NCI-H460 (cell line): ENCODE data around the gene UBE2L3. TPM values are rescaled to one million over a fixed set of nuclear protein-coding genes. Genes with fewer than 3 reads are reported as not detected.
"Not testable (repeated sequence)": the region's sequence is repeated elsewhere in the genome, so short reads cannot be mapped to it uniquely, and the experiment has no call there.

Experiments used
- DNase-seq: peaks from one replicate; pipeline ENCODE4 v3.0.0-alpha.2; 2016; ENCODE audit warnings: low read depth; ENCODE audit errors: extremely low read depth
- polyA plus RNA-seq: library from polyadenylated mRNA; depleted of rRNA; stranded (reverse); fragments of >200 nt; gene quantifications from 2 replicates; pipeline ENCODE4 v1.2.3, GENCODE V29; 2014; cell fraction: nucleus; rRNA removed
- total RNA-seq: library from RNA; depleted of rRNA; stranded (reverse); fragments of >200 nt; shearing (Covaris generic); gene quantifications from 2 replicates; pipeline ENCODE4 v1.2.3, GENCODE V29; 2014; rRNA removed

The UBE2L3 gene
- total RNA-seq, result 62.5 and 62.8 TPM in 2 replicates
- 14.8 and 17.4 TPM in 2 replicates for polyA plus RNA-seq

DNA sequence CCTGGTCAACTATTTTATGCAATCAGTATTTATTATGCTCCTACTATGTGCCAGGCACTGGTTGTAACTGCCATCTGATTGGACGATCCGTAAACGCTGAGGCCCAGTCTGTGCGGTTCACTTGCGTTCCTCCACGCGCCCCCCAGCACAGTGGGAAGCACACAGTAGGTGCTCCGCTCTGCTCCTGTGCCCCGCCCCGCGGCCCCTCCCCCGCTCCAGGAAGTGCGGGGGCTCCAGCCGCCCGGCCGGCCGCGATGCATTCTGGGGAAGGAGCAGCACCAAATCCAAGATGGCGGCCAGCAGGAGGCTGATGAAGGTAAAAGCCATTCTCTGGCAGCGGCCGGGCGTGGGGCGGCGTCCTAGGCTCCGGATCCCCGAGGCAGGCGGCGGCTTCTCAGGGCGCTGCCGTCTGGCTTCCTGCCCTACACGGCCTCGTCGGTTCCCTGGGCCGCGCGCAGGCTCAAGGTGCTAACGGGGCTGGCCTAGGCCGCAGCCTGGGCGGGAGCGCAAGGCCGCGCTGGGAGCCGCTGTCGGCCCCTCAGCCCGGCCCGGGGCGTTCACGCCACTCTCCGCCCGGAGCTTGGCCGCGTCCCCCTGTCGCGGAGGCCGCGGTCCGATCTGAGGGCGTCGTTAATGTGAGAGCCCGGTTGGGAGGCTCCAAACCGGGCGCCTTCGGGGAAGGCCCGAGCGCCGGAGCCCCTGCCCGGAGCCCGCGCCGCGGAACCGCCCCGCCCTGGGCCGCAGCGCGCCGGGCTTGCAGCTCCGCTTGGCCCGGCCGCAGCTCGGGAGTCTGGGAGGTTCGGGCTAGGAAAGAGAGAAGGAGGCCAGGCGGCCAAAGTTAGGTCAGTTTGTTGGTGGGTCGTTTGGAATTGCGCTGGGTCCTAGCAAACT is at the start of gene UBE2L3:
UBE2L3 (plus strand) TSS at position 259 of the 891 bp plus-strand sequence; CDS start at position 290, 31 bp downstream.
- DNase-seq, result peak; percentile 69

DNA sequence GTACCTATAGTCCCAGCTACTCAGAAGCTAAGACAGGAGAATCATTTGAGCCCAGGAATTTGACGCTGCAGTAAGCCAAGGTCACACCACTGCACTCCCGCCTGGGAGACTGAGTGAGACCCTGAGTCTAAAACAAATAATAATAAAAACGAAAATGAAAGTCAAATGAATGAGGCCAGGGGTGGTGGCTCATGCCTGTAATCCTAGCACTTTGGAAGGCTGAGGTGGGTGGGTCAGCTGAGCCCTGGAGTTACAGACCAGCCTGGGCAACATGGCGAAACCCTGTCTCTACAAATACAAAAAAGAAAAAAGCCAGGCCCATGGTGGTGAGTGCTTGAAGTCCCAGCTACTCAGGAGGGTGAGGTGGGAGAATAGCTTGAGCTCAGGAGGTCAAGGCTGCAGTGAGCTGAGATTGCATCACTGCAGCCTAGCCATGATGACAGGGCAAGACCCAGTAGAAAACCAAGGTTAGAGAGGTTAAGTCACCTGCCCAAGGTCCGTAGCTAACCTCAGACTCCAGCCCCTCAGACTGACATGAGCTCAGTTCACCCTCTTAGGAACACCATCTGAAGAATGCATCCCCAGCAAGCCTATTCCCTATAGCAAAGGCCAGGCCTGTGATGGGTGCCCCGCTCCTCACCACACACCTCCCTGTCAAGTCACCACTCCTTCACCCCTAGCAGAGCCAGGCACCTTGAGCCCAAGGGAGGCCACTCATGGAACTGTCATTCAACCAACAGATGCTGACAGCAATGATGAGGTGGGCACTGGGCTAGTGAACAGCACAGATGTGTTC is 40.6 kb upstream of the UBE2L3 start:
- DNase-seq, result not testable (repeated sequence)

DNA sequence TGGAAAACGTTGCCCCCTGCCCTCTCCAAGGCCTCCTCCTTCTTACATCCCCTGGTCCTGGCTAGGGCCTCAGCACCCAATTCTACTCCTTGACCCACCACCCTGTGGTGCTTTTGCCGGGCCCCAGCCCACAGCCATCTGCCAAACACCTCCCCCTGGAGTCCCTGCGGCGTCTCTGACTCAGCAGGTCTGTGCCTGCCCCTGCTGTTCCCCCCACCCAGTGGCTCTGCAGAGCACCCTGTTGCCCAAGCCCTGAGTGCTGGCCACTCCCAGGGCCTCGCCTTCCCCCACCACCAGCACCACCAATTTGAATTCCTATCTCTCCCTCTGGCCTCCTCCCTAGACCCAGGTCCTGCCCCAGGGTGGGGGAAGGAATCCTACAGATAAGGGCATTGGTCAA is 36.0 kb upstream of the UBE2L3 start:
- not testable (repeated sequence) for DNase-seq

DNA sequence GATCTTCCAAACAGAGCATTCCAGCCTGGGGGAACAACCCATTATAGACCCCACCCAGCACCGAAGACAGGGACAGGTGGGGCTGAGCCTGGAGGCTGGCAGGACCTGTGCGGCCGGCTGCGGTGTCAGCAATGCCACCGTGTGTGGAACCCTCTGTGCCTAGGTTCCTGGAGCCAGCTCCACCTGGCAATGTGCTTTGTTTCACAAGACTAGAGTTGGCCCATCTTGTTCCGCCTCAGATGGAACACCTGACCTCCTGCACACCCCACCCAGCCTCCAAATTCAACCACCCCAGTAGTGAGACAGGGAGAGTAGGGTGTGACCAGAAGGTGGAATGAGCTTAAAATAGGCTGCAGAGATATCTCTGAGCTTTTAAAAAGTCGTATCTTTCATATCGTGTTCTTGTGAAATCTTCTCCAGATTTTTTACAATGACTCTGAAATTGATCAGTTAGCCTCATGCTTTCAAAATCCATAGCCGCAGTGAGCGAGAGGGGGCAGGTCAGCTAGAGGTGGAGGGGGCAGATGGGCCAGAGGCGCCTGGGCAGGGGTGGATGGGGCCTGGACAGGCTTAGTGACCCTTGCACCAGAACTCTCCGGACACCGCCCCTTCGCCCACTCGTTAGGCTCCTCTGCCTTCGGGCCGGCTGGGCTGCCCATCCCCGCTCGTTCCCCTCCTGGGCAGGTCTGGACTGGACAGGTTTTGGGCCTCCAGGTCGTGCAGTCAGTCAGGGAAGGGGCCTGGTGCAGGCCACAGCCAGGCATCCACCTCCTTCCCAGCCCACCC is 34.5 kb upstream of the UBE2L3 start:
- DNase-seq, result not testable (repeated sequence)

DNA sequence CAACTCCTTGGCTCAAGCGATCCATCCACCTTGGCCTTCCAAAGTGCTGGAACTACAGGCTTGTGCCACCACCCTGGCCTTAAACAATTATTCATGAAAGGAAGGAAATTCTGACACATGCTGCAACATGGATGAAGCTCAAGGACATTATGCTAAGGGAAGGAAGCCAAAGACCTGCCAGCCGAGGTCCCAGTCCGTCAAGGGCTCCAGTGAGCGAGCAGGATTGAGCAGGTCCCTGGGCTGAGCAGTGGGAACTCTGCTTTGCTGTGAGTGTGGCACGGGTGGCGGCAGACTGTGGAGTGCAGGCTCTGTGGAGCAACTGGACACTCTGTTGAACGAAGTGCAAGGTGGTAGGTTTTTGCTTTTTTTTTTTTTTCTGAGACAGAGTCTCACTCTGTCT is 27.7 kb upstream of the UBE2L3 start:
- DNase-seq, result not testable (repeated sequence)

DNA sequence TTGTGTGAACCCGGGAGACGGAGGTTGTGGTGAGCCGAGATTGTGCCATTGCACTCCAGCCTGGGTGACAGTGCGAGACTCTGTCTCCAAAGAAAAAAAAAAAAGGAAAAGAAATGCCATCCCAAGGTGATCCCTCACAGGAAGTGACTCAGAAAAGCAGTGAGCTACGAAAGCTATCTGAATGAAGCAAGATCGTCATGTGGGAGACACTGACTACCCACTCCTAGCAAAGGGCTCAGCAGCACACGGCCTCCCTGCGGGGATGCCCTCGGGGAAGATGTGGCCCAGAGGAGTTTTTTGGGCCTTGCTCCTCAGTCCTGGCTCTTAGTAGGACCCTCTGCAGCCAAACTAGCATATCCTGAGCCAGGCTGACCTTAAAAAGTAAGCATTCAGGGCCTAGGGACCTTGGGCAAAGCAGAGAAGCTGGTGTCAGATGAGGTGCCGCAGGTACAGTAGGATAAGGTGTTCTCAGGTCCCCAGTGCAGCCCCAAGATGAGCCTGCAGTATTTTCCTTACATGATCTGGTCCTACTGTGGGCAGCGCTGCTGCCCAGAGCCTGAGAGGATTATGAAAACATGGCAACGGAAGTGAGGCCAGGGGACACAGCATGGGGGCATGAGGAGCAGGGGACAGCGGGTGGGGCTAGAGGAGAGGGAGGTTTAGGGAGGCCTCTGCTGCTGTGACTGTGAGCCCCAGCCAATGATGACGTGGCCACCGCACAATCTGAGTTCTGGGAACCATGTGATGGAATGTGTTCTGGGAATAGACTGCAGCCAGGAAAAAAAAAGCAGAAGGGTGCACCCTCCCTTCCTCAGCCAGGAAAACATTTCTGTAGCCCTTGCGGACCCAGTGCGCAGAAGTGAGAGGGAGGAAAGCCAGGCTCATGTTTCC is 22.8 kb upstream of the UBE2L3 start:
- not testable (repeated sequence) for DNase-seq

DNA sequence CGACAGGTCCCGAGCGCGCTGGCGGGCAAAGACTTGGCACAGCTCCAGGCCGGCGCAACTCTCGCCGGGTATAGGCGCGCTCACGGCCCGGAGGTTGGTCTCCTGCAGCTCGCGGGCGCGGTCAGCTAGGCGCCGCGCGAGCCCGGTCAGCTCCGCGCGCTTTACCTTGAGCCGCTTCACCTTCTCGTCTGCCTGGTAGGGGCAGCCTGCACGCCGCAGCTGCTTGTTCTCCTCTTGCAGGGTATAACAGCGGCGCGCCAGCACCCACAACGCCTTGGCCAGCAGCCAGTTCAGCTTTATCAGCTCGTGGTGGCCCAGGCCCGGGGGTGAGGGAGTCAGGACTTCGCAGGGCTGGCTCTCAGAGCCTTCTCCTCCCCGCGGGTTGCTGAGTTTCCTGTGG is 18.0 kb upstream of the UBE2L3 start:
- DNase-seq, result not testable (repeated sequence)

DNA sequence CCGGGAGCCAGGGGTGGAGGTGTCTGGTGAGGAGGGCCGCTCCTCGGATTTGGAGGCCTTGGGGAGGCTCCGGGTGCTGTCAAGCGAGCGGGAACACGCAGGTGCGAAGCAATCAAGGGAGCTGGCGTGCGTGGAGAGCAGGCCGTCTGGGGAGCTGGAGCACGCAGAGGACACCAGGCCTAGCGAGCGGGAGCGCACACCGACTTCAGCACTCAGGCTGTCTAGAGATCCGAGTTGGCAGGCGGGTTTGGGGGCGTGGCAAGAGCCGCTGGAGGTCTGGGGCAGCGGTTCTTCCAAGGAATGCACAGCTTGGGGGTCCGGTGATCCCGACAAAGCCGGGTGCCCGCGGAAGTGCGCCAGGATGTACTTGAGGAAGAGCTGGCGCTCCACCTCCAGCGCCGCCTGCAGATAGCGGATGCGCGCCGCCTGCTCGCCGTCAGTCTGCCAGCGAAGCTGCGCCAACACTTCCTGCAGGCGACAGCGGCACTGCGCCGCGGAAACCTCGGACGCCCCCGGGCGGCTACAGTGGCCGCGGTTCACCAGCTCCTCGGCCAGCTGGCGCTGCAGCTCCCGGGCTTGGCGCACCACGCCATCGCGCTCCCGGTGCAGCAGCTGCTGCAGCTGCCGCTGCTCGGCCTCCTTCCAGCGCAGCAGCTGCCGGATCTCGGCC is 17.4 kb upstream of the UBE2L3 start:
- not testable (repeated sequence) for DNase-seq

DNA sequence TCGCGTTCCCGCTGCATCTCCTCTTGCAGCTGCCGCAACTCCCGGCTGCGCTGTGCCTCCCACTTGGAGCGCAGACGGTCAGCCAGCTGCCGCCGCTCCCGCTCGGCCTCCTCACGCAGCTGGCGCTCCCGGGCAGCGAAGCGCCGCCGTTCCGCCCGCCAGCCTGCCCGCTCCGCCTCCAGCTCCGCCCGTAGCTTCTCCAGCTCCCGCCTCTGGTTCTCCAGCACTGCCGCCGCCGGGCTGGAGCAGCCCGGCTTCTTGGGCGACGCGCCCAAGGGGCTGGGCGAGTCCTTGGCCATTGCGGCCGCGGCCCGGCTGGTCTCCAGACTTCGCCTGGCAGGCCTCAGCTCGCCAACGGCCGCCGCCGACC is 16.9 kb upstream of the UBE2L3 start:
- DNase-seq, result not testable (repeated sequence)

DNA sequence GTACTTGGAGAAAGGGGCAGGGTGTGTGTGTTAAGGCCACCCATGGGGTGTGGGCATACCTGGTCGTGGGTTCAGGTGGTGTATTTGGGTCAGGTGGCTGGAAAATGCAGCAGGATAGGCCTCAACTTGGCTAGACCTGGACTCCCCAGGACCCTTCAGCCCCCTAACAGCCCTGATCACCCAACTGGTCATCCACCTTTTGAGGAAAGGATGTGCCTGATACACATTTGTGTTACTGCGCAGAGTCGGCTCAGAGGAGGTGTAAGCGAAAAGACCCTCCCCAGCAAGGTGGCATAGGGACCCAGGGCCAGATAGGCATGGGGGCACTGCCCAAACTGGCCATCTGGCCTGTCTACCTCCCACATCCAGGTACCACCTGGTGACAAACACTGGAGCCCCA is 16.2 kb upstream of the UBE2L3 start, which contains the start of gene RIMBP3C:
RIMBP3C (minus strand) TSS at position 101 of the 400 bp plus-strand sequence. CDS start 485 bp downstream, outside the sequence.
- not testable (repeated sequence) for DNase-seq

DNA sequence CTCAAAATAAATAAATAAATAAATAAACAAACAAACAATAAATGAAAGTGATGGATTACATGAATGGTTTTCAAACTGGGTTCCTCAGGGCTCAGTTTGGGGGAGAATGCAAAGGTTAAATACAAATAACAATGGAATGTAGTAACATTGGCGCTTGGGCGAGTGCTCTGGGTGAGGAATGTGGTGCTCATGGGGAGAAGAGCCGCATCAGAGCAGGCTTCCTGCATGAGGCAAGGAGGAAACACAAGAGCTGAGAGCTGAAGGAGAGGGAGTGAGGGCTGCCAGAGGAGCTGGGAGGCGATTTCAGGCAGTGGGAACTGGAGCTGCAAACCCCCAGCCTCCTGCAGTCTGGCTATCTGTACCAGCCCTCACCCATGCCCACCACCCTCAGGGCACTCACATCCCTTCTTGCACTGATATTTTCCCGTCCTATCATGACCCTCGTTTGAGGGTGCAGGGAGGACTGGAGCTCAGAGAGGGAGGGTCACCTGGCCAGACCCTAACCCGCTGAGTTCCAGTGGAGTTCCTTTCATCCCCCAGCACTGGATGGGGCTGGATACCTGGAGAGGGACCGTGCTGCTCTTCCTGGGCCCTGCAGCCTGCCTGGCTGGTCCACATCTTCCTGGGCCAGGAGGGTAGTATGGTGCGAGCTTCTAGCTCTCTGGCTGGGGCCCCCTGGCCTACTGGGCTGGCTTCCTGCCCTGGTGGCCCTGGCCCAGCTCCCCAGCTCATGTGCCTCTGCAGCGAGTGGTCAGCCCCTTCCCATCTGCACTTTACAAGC is 8.0 kb upstream of the UBE2L3 start:
- not testable (repeated sequence) for DNase-seq

DNA sequence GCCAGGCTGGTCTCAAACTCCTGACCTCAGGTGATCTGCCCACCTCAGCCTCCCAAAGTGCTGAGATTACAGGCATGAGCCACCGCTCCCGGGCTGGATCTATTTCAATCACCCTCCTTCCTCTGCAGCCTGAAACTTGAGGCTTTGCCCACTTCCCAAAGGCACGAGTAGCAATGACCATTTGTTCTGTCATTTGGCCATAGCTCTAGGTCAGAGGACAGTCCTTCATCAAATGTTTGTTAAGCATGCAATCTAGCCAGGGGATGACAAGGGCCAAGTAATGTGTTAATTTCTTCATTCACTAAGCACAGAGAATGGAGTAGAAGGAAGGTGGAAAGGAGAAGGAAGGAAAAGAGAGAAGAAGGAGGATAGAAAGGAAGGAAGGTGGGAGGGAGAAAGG is 6.9 kb upstream of the UBE2L3 start:
- not testable (repeated sequence) for DNase-seq

DNA sequence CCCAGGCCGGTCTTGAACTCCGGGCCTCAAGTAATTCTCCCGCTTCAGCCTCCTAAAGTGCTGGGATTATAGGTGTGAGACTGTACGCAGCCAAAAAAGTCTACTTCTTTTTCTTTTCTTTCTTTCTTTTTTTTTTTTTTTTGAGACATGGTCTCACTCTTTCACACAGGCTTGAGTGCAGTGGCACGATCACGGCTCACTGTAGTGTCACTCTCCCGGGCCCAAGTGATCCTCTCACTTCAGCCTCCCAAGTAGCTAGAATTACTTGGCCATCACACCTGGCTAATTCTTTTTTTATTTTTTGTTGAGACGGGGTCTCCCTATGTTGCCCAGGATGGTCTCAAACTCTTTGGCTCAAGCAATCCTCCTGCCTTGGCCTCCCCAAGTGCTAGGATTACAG is 3.6 kb upstream of the UBE2L3 start:
- DNase-seq, result no peak

DNA sequence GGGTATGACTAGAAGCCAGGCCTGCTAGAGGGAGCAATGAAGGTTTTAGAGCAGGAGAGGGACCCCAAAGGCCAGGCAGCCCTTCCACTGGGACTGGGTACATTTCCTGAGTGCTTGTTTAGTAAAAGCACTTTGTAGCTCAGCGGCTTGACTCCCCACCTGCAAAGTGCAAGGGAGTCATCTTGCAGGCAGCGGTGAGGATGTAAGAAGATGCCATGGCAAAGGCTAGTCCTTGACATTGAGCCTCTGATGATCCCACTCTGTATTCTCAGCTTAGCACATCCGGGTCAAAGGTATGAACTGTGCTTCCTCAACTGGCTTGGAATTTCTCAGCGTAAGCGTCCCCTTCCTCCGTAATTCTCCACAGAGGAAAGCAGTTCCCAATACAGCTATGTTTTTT is 3.1 kb upstream of the UBE2L3 start:
- DNase-seq, result no peak

DNA sequence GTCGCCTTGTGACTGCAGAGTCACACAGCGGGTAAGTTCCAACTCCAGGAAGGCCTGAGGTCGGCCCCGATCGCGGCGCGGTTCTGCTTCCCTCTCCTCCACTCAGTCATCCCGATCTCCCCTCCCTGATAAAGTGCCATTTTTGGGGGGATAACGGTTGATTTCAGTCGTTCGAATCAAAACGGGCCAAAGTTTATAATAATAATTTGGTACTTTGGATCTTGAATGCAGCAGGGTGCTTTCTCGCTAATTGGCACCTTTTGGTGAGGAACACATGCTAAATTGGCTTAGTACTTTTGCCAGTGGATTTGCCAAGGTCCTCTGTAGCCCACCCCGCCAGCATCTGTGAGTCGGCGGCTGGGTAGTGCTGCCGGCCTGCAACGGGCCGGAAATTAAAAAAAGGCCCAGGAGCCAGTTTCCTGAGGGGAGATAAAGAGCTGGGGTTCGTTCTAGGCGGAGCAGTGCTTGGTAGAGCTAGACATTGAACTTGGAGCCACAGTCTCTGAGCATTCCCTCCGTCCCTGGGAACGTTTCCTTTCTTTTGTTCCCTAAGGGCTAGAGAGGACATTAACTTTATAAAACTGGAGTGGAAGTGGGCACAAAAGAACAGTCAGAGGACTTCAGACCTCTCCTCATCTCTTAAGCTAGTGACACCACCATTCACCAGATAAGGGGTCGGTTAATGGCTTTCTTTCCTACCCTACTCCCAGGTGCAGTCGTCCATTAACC is 997 bp downstream of the UBE2L3 start:
- DNase-seq, result no peak

DNA sequence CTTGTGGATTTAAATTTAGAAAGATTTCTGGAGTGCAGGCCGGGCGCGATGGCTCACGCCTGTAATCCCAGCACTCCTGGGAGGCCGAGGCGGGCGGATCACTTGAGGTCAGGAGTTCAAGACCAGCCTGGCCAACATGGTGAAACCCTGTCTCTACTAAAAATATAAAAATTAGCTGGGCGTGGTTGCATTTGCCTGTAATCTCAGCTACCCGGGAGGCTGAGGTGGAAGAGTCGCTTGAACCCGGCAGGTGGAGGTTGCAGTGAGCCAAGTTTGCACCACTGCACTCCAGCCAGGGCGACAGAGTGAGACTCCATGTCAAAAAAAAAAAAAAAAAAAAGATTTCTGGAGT is 1.5 kb downstream of the UBE2L3 start:
- DNase-seq, result not testable (repeated sequence)

DNA sequence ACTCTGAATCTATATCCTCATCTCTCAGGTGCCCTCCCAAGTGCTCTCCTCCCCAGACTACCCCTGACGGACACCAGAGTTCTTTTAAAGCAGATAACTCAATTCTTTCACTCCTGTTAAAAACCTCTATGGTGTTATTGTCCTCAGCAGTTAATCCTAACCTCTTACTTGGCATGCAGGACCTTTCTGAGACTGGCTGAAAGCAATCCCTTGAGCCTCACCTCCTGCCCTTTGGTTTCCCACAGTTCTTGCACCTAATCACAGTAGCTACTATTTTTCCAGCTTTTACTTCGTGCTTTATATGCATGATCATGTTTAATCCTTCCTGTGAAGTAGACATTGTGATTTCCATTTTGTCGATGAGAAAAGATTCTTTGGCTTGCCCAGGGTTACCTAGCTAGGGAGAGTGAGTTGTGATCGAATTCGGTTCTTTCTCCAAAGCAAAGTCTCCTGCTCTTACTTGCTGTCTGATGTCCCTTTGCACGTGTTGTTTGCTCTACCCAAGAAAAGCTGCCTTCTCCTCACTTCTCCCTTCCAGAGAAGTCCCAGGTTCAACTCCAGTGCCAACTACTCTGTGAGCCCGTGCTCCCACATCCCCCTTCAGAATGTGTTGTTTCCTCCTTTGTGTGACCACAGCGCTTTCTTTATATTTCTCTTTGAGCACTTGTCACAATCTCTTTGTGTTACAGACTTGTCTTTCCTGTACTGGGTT is 2.1 kb downstream of the UBE2L3 start:
- DNase-seq, result no peak
